Retina (tissue), 1 donor: ENCODE measurements around the gene EIF2D.
"Not testable (repeated sequence)": the region's sequence is repeated elsewhere in the genome, so short reads cannot be mapped to it uniquely, and the experiment has no call there.

Experiments
- DNase-seq: peaks from one replicate; pipeline ENCODE4 v3.0.0-alpha.2; 2016

The EIF2D gene, protein sequence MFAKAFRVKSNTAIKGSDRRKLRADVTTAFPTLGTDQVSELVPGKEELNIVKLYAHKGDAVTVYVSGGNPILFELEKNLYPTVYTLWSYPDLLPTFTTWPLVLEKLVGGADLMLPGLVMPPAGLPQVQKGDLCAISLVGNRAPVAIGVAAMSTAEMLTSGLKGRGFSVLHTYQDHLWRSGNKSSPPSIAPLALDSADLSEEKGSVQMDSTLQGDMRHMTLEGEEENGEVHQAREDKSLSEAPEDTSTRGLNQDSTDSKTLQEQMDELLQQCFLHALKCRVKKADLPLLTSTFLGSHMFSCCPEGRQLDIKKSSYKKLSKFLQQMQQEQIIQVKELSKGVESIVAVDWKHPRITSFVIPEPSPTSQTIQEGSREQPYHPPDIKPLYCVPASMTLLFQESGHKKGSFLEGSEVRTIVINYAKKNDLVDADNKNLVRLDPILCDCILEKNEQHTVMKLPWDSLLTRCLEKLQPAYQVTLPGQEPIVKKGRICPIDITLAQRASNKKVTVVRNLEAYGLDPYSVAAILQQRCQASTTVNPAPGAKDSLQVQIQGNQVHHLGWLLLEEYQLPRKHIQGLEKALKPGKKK

DNA sequence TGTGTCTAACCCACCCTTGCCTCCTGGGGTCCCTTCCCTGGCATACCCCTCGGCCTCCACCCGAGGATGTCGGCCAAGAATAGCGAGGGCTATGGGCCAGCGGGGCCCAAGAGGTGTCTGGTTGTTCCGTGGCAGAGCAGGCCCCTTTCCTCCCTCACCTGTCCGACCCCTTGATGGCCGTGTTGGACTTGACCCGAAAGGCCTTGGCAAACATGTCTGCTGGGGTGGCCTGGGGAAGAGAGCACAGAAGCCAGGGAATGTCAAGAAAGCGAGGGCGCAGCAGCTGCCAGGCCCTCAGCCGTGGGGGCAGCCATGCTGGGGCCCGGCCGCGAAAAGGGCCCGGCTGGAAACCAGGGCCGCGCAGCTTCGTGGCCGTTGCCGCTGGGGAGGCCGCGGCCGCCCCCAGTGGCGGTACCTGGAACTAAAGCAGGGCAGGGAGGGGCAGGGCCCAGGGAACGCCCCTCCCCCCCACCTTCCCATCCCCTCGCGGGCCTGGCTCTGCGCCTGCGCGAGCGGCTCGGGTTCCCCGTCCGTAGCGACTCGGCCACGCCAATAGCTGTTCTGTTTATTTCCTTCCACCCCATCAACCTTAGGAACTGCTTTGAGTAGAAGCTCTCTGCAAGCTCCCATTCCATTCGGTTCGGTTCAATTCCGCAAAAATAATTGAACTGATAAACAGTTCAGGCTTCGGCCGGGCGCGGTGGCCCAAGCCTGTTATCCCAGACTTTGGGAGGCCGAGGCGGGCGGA lies at the start of gene EIF2D:
Gene EIF2D, minus strand, starts transcription at position 337 of the 748 bp plus-strand sequence. Its CDS starts 123 bp downstream, at position 214.
- peak; percentile 98 for DNase-seq

DNA sequence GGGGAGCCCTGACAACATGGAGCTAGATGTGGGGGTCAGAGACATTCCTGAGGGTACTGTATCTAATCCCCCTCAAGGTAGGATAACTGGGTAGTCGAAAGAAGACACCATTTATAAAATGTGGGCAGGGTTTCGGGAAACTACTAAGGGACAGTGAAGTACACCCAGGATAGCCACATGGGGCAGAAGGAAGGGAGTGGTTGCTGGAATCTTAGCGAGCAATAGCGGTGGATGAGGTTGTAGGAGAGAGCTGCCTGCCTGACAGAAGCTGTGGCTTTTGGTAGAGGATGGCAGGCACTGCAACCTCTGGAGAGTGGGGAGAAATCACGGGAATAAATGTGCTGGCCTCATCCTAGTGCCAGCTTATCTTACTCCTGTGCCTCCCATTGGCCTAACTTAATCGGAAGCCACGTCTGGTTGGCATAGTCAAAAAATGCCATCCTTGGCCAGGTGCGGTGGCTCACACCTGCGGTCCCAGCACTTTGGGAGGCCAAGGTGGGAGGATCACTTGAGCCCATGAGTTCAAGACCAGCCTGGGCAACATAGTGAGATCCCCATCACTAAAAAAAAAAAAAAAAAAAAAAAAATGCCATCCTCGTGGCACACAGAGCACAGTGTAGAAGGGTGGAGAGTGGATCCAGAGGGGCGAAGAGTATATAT lies 49.0 kb upstream of the EIF2D start:
- no peak for DNase-seq

DNA sequence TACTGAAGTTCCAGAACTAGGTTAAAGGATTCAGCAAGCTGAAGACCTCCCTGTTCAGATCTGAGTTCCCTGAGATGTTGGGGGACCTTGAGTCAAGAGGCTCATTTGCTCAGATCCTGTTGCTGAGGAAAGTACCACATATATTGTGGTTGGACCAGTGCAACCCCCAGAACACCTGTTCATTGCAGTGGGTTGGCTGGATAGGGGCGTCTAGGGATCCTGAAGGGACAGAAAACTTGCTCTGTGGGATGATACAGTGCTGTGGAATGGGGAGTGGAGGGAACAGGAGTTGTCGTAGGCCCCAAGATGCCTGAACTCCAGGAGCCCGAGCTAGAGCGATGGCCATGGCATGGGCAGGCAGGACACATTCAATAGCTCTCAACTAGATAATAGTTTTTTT lies 47.9 kb upstream of the EIF2D start:
- no peak for DNase-seq

DNA sequence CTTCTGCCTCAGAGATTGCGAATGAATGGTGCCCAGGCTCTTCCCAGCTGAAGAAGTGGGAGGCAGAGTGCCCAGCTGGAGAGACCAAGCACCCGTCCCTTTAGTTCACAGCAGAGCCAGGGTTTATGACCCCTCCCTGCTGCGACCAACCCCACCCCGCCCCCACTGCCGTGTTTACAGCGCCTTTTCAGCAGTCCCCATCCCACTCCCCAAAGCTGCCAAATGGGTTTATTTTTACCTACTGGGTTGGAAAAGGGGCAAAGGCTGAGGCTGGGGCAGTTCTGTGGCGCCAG lies 46.7 kb upstream of the EIF2D start:
- DNase-seq: peak; percentile 50

DNA sequence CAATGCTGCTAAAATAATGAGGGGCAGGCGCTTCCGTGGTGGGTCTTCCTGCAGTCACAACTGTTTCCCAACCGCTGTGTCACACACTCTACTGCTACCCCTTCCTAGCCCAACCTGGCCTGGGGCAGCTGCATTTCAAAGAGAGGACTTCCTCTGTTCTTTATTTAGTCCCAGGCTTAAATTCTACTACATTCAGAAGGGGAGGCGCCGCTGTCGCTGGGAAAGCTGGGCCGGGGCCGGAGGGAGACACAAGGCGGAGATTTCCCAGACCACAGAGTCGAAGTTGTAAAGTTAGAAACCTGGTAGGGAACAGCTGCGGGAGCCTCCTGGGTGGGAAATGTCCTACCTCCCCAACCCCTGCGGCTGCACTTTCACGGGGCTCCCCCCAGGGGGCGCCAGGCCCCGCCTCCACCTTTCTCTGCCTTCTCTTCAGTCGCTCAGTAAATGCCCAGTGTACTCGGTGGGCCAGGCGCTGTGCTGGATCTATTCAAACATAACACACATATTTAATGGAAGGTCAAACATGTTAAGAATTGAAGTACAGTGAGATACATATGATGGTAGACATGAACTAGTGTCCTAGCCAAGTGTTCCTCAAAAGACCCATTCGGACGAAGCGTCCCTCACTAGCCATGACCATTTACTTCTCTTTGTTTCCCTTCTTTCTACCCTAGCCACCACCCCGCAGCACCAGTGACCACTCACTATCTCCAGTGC lies 46.2 kb upstream of the EIF2D start:
- peak; percentile 75 for DNase-seq

DNA sequence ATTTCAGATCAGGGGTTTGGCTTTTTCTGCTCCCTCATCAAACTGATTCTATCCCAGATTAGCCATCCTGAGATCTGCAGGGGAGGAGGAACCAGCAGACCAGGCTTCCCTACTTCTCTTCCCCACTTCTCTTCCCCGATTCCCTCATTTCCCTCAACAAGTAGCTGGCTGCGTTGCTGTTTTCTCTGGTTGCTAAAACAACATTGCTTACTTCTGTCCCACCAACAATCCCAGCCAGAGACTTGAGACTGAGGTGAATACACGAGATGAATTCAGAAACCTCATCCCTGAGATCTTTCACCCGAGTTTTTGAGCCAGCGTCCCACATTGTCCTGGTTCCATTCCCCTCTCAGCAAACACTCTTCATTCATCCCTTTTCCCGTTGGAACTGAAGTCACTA lies 45.5 kb upstream of the EIF2D start:
- DNase-seq: no peak

DNA sequence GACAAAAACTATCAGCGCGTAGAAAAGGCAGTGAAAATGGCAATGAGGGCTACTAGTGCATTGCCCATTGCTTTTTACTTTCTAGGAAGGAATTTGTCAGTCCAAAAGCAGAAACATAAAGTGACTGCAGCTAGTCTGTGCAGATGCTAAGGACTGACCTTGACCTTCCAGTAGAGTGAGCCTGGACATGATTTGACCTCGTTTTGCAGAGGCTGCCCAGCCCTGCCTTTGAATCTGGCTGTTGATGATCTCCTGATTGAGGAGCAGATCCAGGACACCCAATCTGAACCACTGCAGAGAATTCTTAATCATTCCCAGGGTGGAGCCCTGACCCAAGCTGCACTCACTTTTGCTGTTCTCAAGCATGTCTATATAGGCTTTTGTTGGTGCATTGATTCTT lies 44.7 kb upstream of the EIF2D start:
- DNase-seq: no peak

DNA sequence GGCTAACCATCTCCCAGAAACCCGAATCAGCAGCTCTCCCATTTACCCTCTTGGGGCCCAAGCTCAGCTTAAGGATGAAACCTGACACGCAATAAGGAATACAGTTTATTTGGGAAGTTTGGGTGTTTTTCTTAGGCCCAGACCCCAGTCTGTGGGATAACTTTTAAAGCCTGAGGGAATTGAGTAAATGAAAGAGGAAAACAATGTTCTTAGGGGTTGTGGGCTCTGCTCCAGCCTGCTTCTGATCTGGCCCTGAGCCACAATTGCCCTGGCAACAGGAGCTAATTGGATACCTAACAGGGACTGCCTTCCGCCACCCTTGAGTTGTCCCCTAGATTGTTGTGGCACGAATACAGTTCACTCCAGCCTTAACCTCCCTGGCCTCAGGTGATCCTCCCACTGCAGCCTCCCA lies 43.2 kb upstream of the EIF2D start:
- no peak for DNase-seq

DNA sequence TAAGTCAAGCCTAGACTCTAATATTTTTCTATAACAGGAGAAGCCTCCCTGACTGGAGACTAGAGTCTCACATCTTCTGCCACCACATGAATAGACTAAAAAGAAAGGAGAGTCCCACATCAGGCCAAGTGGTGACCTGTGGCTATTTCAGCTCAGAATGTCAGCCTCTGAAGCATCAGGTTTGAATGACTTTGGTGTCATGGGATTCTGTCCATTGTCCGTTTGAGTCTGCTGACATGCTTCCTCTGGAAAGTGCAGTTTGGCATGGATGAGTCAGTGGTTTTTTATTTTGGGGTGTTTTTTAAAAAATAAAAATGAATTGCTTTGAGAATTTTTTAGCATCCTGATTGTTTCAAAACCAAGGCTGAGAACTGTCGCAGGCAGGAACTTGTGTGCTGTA lies 42.6 kb upstream of the EIF2D start:
- no peak for DNase-seq

DNA sequence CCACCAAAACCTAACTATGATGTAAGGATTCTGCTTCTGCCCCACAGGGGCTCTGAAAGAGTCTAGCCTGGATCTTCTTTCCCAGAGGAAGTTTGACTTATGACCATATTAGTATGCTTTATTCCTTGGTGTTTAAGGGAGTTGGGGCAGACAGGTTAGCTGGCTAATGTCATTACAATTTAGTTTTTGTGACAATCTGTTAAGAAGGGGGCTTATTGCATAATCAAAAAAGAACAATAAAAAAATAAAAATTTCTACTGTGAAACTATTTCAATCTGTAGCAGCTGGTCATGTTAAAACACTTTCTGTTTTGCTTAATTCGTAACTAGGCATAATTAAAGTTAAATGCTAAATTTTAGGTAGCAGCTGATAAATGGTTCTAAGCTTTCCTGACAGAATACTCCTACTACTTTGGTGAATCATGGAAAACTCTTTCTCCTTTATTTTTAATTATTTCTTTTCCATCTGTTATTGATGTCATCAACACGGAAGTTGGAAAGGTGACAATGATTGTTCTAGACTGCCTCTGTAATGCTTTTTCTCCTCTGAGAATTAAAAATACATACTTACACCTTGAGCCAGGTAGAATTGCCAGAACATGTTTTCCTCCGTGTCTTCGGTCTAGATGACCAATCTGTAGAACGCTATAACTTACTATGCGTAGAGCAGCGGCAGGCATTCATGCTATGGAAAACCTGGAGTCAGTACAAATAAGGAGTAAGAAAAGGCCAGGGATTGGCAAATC lies 41.6 kb upstream of the EIF2D start:
- DNase-seq: no peak

DNA sequence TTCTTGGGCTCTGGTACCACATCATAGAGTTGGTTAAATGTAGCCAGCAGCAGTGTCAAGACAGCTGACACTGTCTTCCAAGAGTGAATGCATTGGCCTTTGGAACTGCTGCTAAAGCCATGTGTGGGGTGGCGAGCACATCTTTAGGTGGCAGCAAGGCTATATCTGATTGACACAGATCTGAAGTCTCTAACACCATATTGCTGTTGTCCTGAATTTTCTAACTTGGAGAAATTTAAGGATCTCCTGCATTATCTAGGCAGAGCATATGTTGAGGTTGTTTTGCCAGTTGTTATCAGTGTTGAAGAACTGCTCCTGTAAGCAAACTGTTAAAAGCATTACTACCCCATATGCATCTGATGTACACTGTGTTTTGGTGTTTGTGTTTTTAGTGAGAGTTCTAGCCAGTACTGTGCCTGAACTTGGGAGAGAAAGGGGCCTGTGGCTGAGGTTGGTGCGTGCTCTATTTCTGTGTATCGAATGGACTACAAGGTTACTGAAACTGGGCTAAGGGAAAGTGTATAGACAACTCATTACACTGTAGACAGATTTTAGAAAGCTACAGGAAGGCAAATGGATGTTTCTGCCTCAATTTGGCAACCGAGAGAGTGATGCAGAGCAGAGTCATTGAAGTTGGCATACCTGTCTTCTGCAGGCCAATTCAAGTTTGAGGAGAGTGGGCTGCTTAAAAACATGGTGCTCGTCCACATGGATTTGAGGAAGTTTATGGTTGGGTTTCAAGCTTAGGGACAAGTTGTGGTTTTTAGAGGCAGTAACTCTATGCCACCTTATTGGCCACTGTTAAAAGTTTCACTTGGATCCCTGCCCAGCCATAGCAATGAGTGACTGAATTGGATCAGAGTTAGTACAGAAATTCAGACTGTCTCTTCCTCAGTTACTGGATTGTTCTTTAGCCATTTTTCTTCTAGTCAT lies 40.0 kb upstream of the EIF2D start:
- no peak for DNase-seq

DNA sequence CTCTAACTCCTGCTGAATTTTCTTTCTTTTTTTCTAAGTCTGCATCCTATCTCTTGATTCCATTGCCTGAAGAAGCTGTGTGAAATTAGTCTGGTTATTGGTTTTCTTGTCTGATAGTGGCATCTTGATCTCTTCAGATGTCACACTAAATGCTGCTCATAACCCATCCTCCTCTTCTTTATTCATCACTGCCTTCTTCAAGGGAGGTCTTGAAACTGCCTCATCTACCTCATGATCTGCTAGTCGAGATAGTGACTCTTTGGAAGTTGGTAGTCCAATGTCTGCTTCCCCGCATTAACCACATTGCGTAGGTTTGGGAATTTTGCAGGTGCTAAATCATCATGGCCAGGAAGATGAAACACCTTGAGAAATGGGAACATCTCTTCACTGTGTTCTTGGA lies 38.7 kb upstream of the EIF2D start:
- DNase-seq: no peak

DNA sequence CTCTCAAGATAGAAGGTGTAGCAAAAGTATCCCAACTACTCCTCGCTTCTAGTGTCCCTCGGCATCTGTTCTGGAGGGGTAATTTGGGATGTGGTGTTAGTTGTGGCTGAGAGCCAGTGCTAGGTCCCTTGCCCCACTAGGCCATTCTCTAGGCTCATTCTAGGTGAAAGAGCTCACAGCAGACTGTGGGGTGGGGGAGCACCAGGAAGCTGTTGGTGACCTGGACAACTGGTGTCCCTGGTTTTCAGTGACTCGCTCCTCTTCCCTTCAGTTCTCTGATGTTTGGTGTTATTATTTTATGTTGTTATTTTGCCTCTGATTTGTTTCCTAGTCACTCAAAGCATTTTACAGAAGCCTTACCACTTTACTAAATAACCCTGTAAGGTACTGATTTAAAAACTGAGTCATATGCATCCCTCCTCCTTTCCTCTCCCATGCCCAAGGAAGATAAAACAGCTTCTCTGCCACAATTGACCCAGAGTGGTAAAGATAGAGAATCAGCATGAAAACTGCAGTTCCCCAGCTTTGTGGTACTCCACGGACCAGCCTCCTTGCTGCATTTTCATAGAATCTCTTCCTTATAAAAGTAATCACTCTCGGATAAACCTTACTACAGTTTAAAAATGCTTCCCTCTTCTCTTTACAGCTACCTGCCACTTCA lies 37.1 kb upstream of the EIF2D start:
- no peak for DNase-seq

DNA sequence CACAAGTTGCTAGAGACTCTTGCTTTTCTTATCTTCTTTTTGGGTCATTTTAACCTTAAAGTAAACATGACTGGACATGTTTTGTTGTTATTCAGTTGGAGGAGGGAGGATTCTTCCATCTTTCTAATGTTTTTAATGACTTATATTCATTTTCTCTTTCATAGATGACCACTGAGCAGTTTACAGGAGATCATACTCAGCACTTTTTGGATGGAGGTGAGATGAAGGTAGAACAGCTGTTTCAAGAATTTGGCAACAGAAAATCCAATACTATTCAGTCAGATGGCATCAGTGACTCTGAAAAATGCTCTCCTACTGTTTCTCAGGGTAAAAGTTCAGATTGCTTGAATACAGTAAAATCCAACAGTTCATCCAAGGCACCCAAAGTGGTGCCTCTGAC lies 35.0 kb upstream of the EIF2D start:
- DNase-seq: no peak

DNA sequence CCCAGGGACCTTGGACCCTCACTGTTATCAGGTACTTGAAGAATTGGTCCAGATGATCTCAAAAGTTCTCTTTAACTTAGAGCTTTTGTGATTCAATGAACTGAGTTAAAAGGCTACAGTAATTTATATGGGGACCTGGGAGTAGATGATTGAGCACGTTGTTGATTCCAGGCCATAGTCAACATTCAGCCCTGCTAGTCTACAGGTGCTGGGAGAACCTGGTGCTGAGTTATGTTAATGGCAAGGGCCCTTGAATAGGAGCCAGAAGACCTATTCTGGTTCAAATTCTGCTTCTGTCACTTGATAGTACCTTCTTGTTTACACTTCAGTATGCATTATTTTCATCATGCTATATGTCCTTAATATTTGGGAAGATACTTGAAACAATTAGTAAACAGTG lies 34.2 kb upstream of the EIF2D start:
- DNase-seq: no peak

DNA sequence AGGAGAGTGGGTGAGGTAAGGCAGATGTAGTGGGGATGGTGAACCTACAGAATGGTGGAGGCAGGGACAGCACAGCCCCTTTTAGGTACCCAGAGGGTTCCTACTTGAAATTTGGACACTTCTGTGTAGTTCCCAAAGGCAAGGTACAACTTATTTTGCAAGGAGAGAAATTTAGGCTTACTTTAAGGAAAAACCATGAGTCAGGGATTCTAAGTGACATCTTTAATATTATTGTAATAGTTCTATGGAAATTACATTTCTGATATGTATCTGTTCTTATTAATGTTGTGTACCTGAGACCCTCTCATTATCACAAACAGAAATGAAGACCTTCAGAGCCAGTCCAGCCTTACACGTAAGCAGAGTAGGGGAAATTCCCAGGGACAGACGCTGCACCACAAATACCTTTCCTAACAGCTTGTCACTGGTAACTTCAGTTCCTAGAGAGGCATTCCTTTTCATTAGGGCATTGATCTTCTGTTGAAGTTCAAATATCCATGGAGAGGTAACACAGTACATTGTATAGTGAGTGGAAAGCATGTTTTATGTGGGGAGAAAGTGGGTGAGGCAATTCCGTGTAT lies 30.9 kb upstream of the EIF2D start:
- DNase-seq: no peak

DNA sequence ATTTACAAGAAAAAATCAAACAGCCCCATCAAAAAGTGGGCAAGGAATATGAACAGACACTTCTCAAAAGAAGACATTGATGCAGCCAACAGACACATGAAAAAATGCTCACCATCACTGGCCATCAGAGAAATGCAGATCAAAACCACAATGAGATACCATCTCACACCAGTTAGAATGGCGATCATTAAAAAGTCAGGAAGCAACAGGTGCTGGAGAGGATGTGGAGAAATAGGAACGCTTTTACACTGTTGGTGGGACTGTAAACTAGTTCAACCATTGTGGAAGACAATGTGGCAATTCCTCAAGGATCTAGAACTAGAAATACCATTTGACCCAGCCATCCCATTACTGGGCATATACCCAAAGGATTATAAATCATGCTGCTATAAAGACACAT lies 29.8 kb upstream of the EIF2D start:
- DNase-seq: not testable (repeated sequence)

DNA sequence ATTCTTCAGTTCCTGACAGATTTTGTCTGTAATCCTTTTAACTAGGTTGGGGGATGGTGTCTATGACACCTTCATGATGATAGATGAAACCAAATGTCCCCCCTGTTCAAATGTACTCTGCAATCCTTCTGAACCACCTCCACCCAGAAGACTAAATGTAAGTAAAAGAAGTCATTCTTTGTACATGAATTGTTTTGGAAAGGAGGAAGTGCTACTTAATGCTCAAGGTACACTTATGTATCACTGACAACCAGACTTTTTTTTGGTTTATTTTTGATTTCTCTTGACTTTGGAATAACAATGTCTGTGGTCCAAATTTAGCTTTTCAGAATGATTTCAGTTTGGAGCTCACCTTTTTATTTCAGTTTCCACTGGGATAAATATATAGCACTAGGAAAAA lies 25.3 kb upstream of the EIF2D start:
- DNase-seq: no peak

DNA sequence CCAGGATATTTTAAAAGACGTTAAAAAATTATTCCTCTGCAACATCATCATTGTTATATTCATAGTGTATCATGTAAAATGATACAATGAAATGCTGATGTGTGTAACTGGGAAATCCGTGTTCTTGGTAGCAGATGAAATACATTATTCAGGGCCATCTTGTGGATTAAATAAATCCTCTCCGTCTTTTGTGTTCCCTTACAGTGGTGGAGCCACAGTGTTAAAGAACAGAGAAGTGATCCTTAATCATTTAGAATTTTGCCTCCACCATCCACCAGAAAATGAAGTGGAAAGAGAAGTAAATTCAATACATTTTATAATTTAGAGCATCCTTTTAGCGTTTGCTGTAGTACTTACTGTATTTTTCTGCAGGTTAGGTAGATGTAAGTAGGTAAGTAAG lies 24.4 kb upstream of the EIF2D start:
- no peak for DNase-seq

DNA sequence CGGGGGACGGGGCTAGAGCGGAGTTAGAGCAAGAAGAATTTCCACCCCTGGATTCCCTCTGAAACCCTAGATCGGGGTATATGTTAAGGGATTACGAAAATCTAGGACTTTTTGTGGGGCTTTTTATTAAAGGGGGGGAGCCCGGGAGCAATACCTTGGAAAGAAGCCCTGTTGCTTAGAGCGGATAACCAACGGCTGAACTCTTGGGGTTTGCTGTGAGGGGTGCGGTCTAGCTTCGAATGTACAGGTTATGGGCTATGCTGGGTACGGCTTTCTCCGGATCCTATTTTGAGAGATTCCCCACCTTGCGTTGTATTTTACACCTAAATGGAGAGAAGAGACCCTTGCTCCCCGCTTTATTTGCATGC lies 23.7 kb upstream of the EIF2D start:
- DNase-seq: peak; percentile 65
